C4-2B (cell line): ENCODE data around the gene WHRN.

Experiments used
- CTCF ChIP-seq: fragments of 450-650 bp; conservative IDR thresholded peaks from 2 replicates; pipeline ENCODE4 v1.5.1; 2017; ENCODE audit warnings: mild to moderate bottlenecking
- ZFX ChIP-seq: fragments of 450-650 bp; IDR thresholded peaks from 2 replicates; pipeline ENCODE4 v1.6.1; 2017

- TF ChIP-seq CTCF (no peak), ZFX (no peak)
Observed at GRCh38 chr9:114467910-114468309, 37.4 kb downstream of the WHRN start.
